HCT116 (cell line): Measurements from ENCODE around the gene ITK. TPM values are rescaled to one million over a fixed set of nuclear protein-coding genes. Genes with fewer than 3 reads are reported as not detected.

Experiments
- ATAC-seq: fragments of 200-7000 bp; cut with Tn5 transposase; 2 replicates; pipeline ENCODE4 v1.9.1; 2020; ENCODE audit warnings: mild to moderate bottlenecking, moderate library complexity
- BruUV-seq: library from RNA; stranded (reverse); fragments of 400-500 nt; replicated peaks from 2 replicates; lab custom pipeline; 2021; lab: Mats Ljungman, UMichigan
- CTCF ChIA-PET: fragments of 300-600 bp; sonication (Branson Sonifier 250); formaldehyde crosslinking; loops from one replicate; lab custom pipeline; 2021; ENCODE audit warnings: antibody characterized with exemption; lab: Charles Lee
- POLR2A ChIA-PET: fragments of 300-600, 350-600 bp; sonication (Branson Sonifier 250); formaldehyde crosslinking; loops from one replicate; lab custom pipeline; 2021; ENCODE audit warnings: antibody characterized with exemption; lab: Charles Lee
- RAD21 ChIA-PET, 2 experiments: fragments of 300-600 bp; sonication (Branson Sonifier 250); formaldehyde crosslinking; loops; one replicate each; lab custom pipeline; 2023; ENCODE audit warnings: low total read pairs in 2 of 2; ENCODE audit not compliant: uncharacterized antibody in 2 of 2, unreplicated experiment in 2 of 2, low non-redundant PET in 1 of 2; lab: Charles Lee
- DNase-seq: peaks from one replicate; pipeline ENCODE4 v3.0.0-alpha.2; 2010; ENCODE audit warnings: low read depth, low spot score
- H2AFZ ChIP-seq: fragments of 200-600 bp; shearing (Covaris generic), sonication (generic); 2 replicates; pipeline ENCODE4 v1.6.1; 2017; ENCODE audit warnings: low read depth, mixed run types, mixed read lengths, antibody characterized with exemption, low read length; ENCODE audit not compliant: poor library complexity, severe bottlenecking
- H3K27ac ChIP-seq: 2 replicates; pipeline ENCODE4 v1.5.1; 2012; ENCODE audit warnings: low read depth, low read length
- H3K27me3 ChIP-seq: fragments of 200-600 bp; sonication (generic); 2 replicates; pipeline ENCODE4 v1.6.1; 2016; ENCODE audit warnings: mixed run types, low read length, mixed read lengths; ENCODE audit not compliant: insufficient read depth
- H3K36me3 ChIP-seq, 2 experiments: fragments of 200-500 bp in 1 of 2; fragments of 200-600 bp in 1 of 2; sonication (Bioruptor generic) in 1 of 2; sonication (generic) in 1 of 2; 2 replicates each; pipeline versions ENCODE4 v1.5.1 to v1.6.1; 2014 to 2016; ENCODE audit warnings: low read length in 2 of 2, inconsistent platforms in 1 of 2, mixed read lengths in 1 of 2, mixed run types in 1 of 2; ENCODE audit not compliant: insufficient read depth in 2 of 2, control insufficient read depth in 1 of 2
- H3K4me1 ChIP-seq, 2 experiments: fragments of 200-600 bp in 1 of 2; sonication (generic) in 1 of 2; 2 replicates each; pipeline versions ENCODE4 v1.5.1 to v1.6.1; 2012 to 2017; ENCODE audit warnings: low read length in 2 of 2, inconsistent platforms in 1 of 2, mild to moderate bottlenecking in 1 of 2, mixed read lengths in 1 of 2, mixed run types in 1 of 2, moderate library complexity in 1 of 2; ENCODE audit not compliant: insufficient read depth in 2 of 2, control insufficient read depth in 1 of 2
- H3K4me2 ChIP-seq: fragments of 200-600 bp; sonication (generic); 2 replicates; pipeline ENCODE4 v1.6.1; 2017; ENCODE audit warnings: mixed run types, low read length, mixed read lengths
- H3K4me3 ChIP-seq, 2 experiments: fragments of 200-600 bp in 1 of 2; sonication (generic) in 1 of 2; replicated peaks in 1 of 2; 2 replicates each; pipeline ENCODE4 v1.5.1; 2011 to 2016; ENCODE audit warnings: low read length in 2 of 2, control low read depth in 1 of 2, low read depth in 1 of 2, mild to moderate bottlenecking in 1 of 2, mixed read lengths in 1 of 2, mixed run types in 1 of 2
- H3K79me2 ChIP-seq: fragments of 200-600 bp; sonication (generic); 2 replicates; pipeline ENCODE4 v1.6.1; 2017; ENCODE audit warnings: mild to moderate bottlenecking, mixed run types, low read length, moderate library complexity, mixed read lengths; ENCODE audit not compliant: insufficient read depth
- H3K9ac ChIP-seq: fragments of 200-600 bp; sonication (generic); 2 replicates; pipeline ENCODE4 v1.6.1; 2016; ENCODE audit warnings: low read length, mixed read lengths
- H3K9me2 ChIP-seq: fragments of 200-600 bp; sonication (generic), shearing (Covaris generic); 2 replicates; pipeline ENCODE4 v1.6.1; 2017; ENCODE audit warnings: mixed run types, mild to moderate bottlenecking, moderate library complexity; ENCODE audit not compliant: insufficient read depth
- H3K9me3 ChIP-seq, 2 experiments: fragments of 200-500 bp in 1 of 2; fragments of 200-600 bp in 1 of 2; sonication (Bioruptor generic) in 1 of 2; sonication (generic) in 1 of 2; 2 replicates each; pipeline ENCODE4 v1.6.1; 2014 to 2017; ENCODE audit warnings: low read length in 2 of 2, mixed read lengths in 2 of 2, inconsistent platforms in 1 of 2, low read depth in 1 of 2, mild to moderate bottlenecking in 1 of 2, mixed run types in 1 of 2, moderate library complexity in 1 of 2; ENCODE audit not compliant: control insufficient read depth in 1 of 2, insufficient read depth in 1 of 2
- H4K20me1 ChIP-seq: fragments of 200-600 bp; sonication (generic), shearing (Covaris generic); 2 replicates; pipeline ENCODE4 v1.6.1; 2017; ENCODE audit warnings: mixed run types, mild to moderate bottlenecking, moderate library complexity; ENCODE audit not compliant: insufficient read depth
- CBX3 ChIP-seq: IDR thresholded peaks from 2 replicates; pipeline ENCODE4 v1.6.1; 2012; ENCODE audit warnings: low read depth
- ELF1 ChIP-seq: IDR thresholded peaks from 2 replicates; pipeline ENCODE4 v1.6.1; 2012; ENCODE audit warnings: low read depth, borderline replicate concordance
- EZH2phosphoT487 ChIP-seq: fragments of 200-600 bp; IDR thresholded peaks from 2 replicates; pipeline ENCODE4 v1.6.1; 2018; ENCODE audit warnings: antibody characterized with exemption, borderline replicate concordance
- FOSL1 ChIP-seq: IDR thresholded peaks from 2 replicates; pipeline ENCODE4 v1.6.1; 2012; ENCODE audit warnings: low read depth
- POLR2AphosphoS5 ChIP-seq: IDR thresholded peaks from 2 replicates; pipeline ENCODE4 v1.6.1; 2011; ENCODE audit warnings: mild to moderate bottlenecking, low read depth, low read length, moderate library complexity
- RAD21 ChIP-seq: IDR thresholded peaks from 2 replicates; pipeline ENCODE4 v1.6.1; 2012; ENCODE audit warnings: low read depth, mild to moderate bottlenecking
- SP1 ChIP-seq: IDR thresholded peaks from 2 replicates; pipeline ENCODE4 v1.6.1; 2012; ENCODE audit warnings: low read depth
- SRF ChIP-seq: IDR thresholded peaks from 2 replicates; pipeline ENCODE4 v1.6.1; 2012; ENCODE audit warnings: low read depth
- TCF7L2 ChIP-seq: IDR thresholded peaks from 2 replicates; pipeline ENCODE4 v1.7.0; 2011; ENCODE audit warnings: borderline replicate concordance, inconsistent platforms; ENCODE audit not compliant: insufficient read depth, insufficient read length; ENCODE audit errors: extremely low read depth
- intact Hi-C: fragments of 100-400 bp; cut with micrococcal nuclease; formaldehyde crosslinking; loops from 2 replicates; pipeline ENCODE4 v1.10.0; 2022
- total RNA-seq: library from RNA; stranded (reverse); gene quantifications from one replicate; pipeline ENCODE4 v1.2.1, GENCODE V29; 2021; ENCODE audit not compliant: unreplicated experiment
- TF ChIP-seq, protein P1 (sequence below): IDR thresholded peaks from 2 replicates; pipeline ENCODE4 v1.6.1; 2012; ENCODE audit warnings: low read depth
- TF ChIP-seq, protein P2 (sequence below): IDR thresholded peaks from 2 replicates; pipeline ENCODE4 v1.6.1; 2012
- TF ChIP-seq, protein P3 (sequence below), 3 experiments: fragments of 200-600 bp in 1 of 3; sonication (generic) in 1 of 3; IDR thresholded peaks in 2 of 3; conservative IDR thresholded peaks in 1 of 3; 2 replicates each; pipeline ENCODE4 v1.5.1; 2012 to 2017; ENCODE audit warnings: low read depth in 2 of 3, low read length in 2 of 3, antibody characterized with exemption in 1 of 3, borderline replicate concordance in 1 of 3, control low read depth in 1 of 3, mild to moderate bottlenecking in 1 of 3, mixed read lengths in 1 of 3, mixed run types in 1 of 3, moderate library complexity in 1 of 3; ENCODE audit not compliant: insufficient read depth in 1 of 3

The ITK gene
- total RNA-seq, 1 experiment from 2014 or later = 0.37 TPM

DNA sequence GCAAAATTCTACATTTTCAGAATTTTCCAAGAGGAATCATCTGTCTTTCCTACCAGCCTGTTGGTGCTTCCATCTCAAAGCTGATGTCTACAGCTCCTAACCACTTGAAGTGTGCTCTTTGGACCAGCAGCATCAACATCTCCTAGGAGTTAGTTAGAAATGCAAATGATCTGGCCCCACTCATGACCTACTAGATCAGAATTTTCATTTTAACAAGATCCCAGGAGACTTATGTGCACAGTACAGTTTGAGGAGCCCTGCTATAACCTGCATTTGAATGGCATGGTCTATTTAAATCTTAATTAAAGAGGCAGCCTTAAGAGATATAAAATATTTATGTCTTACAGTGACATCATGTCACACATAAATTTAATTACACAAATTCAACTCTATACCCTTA, 33.8 kb downstream of the ITK start (continued):
- TF ChIP-seq RAD21 (no peak), SP1 (no peak)
- TF ChIP-seq, all 23 proteins: peak for 0

DNA sequence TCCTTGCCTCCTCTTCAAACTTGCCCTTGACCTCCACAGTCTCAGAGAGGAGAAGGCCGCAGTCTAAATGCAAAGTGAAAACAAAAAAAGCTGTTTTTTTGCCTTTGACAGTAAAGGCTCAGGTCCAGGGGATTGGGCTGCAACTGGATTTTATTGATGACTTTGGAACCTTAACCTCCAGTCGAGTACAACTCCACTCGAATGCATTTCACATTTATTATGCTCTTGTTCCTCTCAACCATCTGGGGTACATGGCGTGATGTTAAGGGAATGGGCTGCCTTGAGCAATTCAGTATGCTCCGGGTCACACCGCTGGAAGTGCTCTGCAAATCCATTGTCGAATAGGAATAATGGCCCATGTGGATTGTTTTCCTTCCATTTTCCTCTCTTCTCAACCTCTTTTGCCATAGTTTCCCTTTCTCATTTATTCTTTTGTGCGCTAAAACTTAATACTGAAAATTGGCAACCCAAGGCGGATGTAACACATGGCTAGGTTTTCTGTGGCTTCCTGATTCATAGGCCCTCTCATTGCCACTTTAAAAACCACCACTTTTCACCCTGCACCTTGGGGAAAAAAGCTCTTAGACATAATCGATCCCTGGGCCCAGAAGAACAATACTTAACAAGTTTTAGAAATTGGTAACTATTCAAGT, 34.3 kb downstream of the ITK start:
- BruUV-seq = no TSS peak
- Histone ChIP-seq H3K9me2 (no peaks in the 10 kb centered on the region), H3K27ac (no peak overlapping the region), H3K4me1 (peaks cover 0 to 3% of the 10 kb centered on the region in 2 experiments; a peak in 1 of 4 replicates), H3K9me3 (no peaks in the 10 kb centered on the region), H3K79me2 (no peaks in the 10 kb centered on the region), H3K36me3 (no peaks in the 10 kb centered on the region), H3K27me3 (no peaks in the 10 kb centered on the region), H3K4me2 (no peak overlapping the region), H3K9ac (no peak overlapping the region), H3K4me3 (no peak overlapping the region), H2AFZ (no peak overlapping the region), H4K20me1 (no peaks in the 10 kb centered on the region)
- CTCF ChIA-PET = no interaction called here
- DNase-seq = no peak
- TF ChIP-seq ELF1 (no peak), FOSL1 (no peak), EZH2phosphoT487 (no peak), SRF (no peak), CBX3 (no peak), POLR2AphosphoS5 (no peak), TCF7L2 (no peak), SP1 (no peak)
- TF ChIP-seq, protein P1, sequence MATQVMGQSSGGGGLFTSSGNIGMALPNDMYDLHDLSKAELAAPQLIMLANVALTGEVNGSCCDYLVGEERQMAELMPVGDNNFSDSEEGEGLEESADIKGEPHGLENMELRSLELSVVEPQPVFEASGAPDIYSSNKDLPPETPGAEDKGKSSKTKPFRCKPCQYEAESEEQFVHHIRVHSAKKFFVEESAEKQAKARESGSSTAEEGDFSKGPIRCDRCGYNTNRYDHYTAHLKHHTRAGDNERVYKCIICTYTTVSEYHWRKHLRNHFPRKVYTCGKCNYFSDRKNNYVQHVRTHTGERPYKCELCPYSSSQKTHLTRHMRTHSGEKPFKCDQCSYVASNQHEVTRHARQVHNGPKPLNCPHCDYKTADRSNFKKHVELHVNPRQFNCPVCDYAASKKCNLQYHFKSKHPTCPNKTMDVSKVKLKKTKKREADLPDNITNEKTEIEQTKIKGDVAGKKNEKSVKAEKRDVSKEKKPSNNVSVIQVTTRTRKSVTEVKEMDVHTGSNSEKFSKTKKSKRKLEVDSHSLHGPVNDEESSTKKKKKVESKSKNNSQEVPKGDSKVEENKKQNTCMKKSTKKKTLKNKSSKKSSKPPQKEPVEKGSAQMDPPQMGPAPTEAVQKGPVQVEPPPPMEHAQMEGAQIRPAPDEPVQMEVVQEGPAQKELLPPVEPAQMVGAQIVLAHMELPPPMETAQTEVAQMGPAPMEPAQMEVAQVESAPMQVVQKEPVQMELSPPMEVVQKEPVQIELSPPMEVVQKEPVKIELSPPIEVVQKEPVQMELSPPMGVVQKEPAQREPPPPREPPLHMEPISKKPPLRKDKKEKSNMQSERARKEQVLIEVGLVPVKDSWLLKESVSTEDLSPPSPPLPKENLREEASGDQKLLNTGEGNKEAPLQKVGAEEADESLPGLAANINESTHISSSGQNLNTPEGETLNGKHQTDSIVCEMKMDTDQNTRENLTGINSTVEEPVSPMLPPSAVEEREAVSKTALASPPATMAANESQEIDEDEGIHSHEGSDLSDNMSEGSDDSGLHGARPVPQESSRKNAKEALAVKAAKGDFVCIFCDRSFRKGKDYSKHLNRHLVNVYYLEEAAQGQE = no peak
- TF ChIP-seq, protein P2, sequence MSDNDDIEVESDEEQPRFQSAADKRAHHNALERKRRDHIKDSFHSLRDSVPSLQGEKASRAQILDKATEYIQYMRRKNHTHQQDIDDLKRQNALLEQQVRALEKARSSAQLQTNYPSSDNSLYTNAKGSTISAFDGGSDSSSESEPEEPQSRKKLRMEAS = no peak
- TF ChIP-seq, protein P3, sequence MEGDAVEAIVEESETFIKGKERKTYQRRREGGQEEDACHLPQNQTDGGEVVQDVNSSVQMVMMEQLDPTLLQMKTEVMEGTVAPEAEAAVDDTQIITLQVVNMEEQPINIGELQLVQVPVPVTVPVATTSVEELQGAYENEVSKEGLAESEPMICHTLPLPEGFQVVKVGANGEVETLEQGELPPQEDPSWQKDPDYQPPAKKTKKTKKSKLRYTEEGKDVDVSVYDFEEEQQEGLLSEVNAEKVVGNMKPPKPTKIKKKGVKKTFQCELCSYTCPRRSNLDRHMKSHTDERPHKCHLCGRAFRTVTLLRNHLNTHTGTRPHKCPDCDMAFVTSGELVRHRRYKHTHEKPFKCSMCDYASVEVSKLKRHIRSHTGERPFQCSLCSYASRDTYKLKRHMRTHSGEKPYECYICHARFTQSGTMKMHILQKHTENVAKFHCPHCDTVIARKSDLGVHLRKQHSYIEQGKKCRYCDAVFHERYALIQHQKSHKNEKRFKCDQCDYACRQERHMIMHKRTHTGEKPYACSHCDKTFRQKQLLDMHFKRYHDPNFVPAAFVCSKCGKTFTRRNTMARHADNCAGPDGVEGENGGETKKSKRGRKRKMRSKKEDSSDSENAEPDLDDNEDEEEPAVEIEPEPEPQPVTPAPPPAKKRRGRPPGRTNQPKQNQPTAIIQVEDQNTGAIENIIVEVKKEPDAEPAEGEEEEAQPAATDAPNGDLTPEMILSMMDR (IDR thresholded peaks at IDR 0.05 in 2 of 3, conservative IDR thresholded peaks at IDR 0.05 in 1 of 3; ENCODE audit: borderline replicate concordance in 1 of 3, insufficient read depth in 1 of 3, low read depth in 2 of 3, low read length in 2 of 3) = no peak
- POLR2A ChIA-PET = no interaction called here
- ATAC-seq = no peak
- intact Hi-C loops = no loop called here
- RAD21 ChIA-PET = no interaction called here
